ENCODE measurements around the gene SLC6A7. TPM values are rescaled to one million over a fixed set of nuclear protein-coding genes. Genes with fewer than 3 reads are reported as not detected.

Gene SLC6A7
- total RNA-seq, 4 donors from 2014 or later = not detected

DNA sequence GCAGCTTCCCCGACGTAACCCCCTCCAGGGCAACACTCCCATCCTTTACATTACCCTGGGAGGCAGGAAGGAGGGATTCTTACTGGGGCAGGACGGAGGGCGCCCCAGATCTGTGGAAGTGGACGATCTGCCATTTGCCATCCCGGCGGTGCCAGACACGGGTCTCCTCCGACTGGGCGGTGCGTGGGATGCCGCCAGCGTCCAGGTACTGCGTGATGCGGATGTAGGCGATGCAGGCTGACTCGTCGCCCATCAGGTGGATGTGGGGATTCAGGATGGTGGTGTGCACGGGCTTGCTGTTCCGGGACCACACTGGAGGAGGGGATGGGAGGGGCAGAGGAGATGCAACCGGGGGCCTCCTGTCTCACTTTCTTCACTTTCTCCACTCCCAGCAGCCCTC lies 33.0 kb downstream of the SLC6A7 start:
- Histone ChIP-seq H3K9me3 (no peaks in the 10 kb centered on the region), H3K36me3 (peaks cover 0 to 4% of the 10 kb centered on the region in 2 donors), H3K27ac (no peak overlapping the region), H3K27me3 (no peaks in the 10 kb centered on the region), H3K4me1 (peaks cover 0 to 8% (median 2%) of the 10 kb centered on the region in 3 donors), H3K4me3 (no peak overlapping the region)
- ATAC-seq = no peak
- TF ChIP-seq POLR2A (IDR thresholded peaks at IDR 0.05) = no peak
- 96% methylated on average over 4 of the region's 21 CpGs; no CpG with 5 or more reads in 1 of the 2 donors for WGBS, 2 donors (ENCODE audit: low coverage in 1 of 2)

DNA sequence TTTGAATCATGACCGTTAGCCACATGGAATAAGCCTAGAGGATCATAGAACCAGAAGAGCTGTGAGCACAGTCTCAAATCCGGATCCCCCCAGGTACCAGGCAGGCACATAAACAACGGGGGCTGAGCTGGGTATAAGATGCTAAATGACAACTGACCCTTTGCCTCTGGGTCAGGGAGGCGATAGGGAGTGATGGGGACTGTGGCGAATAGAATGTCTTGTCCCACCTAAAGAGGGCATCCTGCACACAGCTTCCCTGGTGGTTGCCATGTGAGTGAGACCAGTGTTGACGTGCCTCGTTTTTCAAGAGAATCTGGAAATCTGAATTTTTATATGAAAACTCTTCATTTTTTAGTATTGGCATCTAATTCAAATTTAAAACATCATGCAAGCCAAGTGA lies 33.6 kb downstream of the SLC6A7 start:
- Histone ChIP-seq H3K27ac (no peak overlapping the region), H3K4me1 (peaks cover 0 to 2% (median 0%) of the 10 kb centered on the region in 3 donors), H3K4me3 (no peak overlapping the region), H3K36me3 (peaks cover 0 to 9% of the 10 kb centered on the region in 2 donors), H3K27me3 (no peaks in the 10 kb centered on the region), H3K9me3 (no peaks in the 10 kb centered on the region)
- no peak for TF ChIP-seq EP300 (IDR thresholded peaks at IDR 0.05)
- TF ChIP-seq, protein P1, sequence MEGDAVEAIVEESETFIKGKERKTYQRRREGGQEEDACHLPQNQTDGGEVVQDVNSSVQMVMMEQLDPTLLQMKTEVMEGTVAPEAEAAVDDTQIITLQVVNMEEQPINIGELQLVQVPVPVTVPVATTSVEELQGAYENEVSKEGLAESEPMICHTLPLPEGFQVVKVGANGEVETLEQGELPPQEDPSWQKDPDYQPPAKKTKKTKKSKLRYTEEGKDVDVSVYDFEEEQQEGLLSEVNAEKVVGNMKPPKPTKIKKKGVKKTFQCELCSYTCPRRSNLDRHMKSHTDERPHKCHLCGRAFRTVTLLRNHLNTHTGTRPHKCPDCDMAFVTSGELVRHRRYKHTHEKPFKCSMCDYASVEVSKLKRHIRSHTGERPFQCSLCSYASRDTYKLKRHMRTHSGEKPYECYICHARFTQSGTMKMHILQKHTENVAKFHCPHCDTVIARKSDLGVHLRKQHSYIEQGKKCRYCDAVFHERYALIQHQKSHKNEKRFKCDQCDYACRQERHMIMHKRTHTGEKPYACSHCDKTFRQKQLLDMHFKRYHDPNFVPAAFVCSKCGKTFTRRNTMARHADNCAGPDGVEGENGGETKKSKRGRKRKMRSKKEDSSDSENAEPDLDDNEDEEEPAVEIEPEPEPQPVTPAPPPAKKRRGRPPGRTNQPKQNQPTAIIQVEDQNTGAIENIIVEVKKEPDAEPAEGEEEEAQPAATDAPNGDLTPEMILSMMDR (IDR thresholded peaks at IDR 0.05) = no peak
- TF ChIP-seq POLR2AphosphoS5 (IDR thresholded peaks at IDR 0.05) = no peak
- TF ChIP-seq POLR2A (IDR thresholded peaks at IDR 0.05) = no peak
- 82 to 84% methylated on average over 6 to 7 of the region's 7 CpGs for WGBS, 2 donors (ENCODE audit: low coverage in 1 of 2)
- no peak for ATAC-seq

DNA sequence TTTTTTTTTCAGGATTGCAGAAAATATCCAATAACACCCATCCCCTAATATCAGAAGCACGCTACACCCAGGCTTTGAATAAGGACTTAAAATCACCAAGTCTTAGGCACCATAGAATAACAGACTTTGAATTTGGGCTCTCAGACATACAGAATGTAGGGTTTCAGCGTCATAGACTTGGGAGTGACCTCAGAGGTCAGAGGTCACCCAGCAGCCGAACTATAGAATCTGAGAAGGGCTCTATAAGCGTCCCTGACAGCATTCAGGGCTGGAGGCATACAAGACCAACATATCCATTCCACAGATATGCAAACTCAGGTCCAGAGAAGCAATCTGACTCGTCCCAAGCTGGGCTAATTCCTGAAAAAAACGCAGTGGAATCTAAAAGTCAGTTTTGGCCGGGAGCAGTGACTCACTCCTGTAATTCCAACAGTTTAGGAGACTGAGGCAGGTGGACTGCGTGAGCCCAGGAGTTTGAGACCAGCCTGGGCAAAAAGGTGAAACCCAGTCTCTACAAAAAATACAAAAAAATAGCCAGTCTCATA lies 34.7 kb downstream of the SLC6A7 start:
- Histone ChIP-seq H3K36me3 (peaks cover 0 to 12% of the 10 kb centered on the region in 2 donors), H3K4me3 (no peak overlapping the region), H3K9me3 (no peaks in the 10 kb centered on the region), H3K27ac (no peak overlapping the region), H3K4me1 (no peaks in the 10 kb centered on the region), H3K27me3 (no peaks in the 10 kb centered on the region)
- WGBS, 2 donors (ENCODE audit: low coverage in 1 of 2) = 46 to 71% methylated on average over 6 to 7 of the region's 8 CpGs
- TF ChIP-seq POLR2A (IDR thresholded peaks at IDR 0.05) (no peak), POLR2AphosphoS5 (IDR thresholded peaks at IDR 0.05) (no peak), EP300 (IDR thresholded peaks at IDR 0.05) (no peak)
- TF ChIP-seq, protein P1 (IDR thresholded peaks at IDR 0.05) = no peak
- ATAC-seq = no peak

DNA sequence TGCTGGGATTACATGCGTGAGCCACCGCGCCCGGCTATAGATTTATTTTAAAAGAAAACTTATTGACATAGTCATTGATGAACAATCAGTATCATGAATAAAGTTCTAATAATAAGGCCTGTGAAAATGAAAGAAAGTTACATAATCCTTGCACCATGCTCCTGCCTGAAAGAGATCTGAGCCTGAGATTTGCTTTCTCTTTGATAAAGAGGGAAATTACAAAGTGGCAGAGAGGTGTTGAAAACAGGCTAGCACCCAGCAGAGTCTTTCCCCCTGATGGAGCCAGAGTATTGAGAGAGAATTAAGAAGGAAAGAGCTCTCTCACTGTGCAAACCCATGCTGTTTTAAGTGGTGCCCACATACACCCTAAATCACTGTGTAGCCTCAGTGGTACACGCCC lies 37.2 kb downstream of the SLC6A7 start:
- Histone ChIP-seq H3K9me3 (no peaks in the 10 kb centered on the region), H3K36me3 (peaks cover 0 to 12% of the 10 kb centered on the region in 2 donors), H3K27ac (no peak overlapping the region), H3K27me3 (no peaks in the 10 kb centered on the region), H3K4me3 (no peak overlapping the region), H3K4me1 (no peaks in the 10 kb centered on the region)
- WGBS, 2 donors (ENCODE audit: low coverage in 1 of 2) = 100% methylated on average over 1 of the region's 5 CpGs; no CpG with 5 or more reads in 1 of the 2 donors
- no peak for ATAC-seq
- TF ChIP-seq POLR2AphosphoS5 (IDR thresholded peaks at IDR 0.05) (no peak), EP300 (IDR thresholded peaks at IDR 0.05) (no peak), POLR2A (IDR thresholded peaks at IDR 0.05) (no peak)
- TF ChIP-seq, protein P1 (IDR thresholded peaks at IDR 0.05) = no peak

DNA sequence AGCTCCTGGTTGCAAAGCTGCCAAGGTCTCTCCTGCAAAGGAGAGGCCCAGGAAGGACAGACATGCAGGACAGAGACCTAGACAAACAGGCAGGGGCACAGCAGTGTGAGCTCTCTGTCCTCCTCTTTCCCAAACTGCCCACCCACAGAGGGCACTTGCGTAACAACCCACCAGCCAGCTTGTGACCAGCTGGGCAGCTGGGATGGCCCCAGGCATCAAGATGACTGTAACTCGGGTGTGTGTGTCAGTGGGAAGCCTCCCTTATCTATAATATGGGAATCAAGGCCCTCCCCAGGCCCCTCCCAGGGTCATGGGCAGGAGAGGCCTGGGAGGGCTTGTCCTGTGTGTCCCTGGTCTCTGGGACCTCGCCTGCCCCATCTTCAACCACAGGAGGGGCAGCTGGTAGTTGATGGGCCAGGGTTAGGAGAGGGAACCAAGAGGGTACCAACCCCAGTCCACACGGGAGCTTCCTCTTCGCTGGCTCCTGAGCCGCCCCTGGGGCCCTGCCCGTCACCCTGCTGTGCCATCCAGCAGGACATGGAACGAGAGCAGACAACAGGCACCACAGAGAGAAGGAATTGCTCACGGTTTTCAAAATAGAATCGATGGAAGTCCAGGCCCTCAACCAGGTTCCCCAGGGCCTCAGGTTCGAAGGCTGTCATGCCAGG lies 37.9 kb downstream of the SLC6A7 start:
- Histone ChIP-seq H3K9me3 (no peaks in the 10 kb centered on the region), H3K27ac (no peak overlapping the region), H3K27me3 (no peaks in the 10 kb centered on the region), H3K4me1 (no peaks in the 10 kb centered on the region), H3K4me3 (no peak overlapping the region), H3K36me3 (peaks cover 0 to 12% of the 10 kb centered on the region in 2 donors)
- no peak for ATAC-seq
- TF ChIP-seq, protein P1 (IDR thresholded peaks at IDR 0.05) = no peak
- TF ChIP-seq EP300 (IDR thresholded peaks at IDR 0.05) (no peak), POLR2AphosphoS5 (IDR thresholded peaks at IDR 0.05) (no peak), POLR2A (IDR thresholded peaks at IDR 0.05) (no peak)
- 58% methylated on average over 2 of the region's 11 CpGs; no CpG with 5 or more reads in 1 of the 2 donors for WGBS, 2 donors (ENCODE audit: low coverage in 1 of 2)

Data from gastroesophageal sphincter (tissue), 4 donors.